OCI-LY3 (cell line): ENCODE results near the gene ZNF618.

Experiments
- EZH2phosphoT487 ChIP-seq: fragments of 200-600 bp; shearing (Covaris generic); IDR thresholded peaks from 2 replicates; pipeline ENCODE4 v1.6.1; 2018; ENCODE audit warnings: antibody characterized with exemption, mixed run types, low read depth
- TF ChIP-seq, protein P1 (sequence below): fragments of 200-600, 300-600 bp; sonication (generic); IDR thresholded peaks from 2 replicates; pipeline ENCODE4 v1.5.1; 2014; ENCODE audit warnings: antibody characterized with exemption, low read length, low read depth

DNA sequence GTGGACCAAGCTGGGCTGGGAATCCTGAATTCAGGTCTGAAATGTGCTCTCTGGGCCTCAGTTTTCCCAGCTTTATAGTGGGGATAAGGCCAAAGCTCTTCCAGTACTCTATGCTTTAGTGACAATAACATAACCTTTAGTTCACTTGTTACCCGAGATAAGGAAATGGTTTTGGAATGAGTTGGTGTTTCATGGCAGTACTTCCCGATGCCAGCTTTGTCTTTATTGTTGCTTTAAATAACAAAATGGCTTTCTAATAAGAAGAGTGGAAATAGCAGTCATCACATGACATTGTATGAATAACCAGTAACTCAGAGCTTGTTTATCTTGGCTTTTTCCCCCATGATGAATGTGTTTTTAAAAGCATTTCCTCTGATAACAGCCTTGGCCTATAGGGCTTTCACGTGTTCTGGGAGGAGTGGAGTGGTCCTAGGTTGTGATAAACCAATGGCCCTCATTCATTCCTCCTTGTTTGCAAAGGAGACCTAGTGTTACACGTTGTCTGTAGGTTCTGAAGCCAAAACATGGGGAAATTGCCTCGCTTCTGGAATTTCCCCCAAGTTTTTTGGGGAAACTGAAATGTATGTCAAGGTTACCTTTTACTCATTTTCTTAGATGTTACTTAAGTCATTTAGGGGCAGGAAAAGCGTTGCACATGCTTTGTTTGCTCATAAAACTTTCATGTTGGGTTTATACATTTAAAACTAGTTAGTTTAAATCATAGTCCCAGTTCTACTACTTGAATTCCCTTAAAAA is 53.7 kb downstream of the ZNF618 start:
- TF ChIP-seq, protein P1, sequence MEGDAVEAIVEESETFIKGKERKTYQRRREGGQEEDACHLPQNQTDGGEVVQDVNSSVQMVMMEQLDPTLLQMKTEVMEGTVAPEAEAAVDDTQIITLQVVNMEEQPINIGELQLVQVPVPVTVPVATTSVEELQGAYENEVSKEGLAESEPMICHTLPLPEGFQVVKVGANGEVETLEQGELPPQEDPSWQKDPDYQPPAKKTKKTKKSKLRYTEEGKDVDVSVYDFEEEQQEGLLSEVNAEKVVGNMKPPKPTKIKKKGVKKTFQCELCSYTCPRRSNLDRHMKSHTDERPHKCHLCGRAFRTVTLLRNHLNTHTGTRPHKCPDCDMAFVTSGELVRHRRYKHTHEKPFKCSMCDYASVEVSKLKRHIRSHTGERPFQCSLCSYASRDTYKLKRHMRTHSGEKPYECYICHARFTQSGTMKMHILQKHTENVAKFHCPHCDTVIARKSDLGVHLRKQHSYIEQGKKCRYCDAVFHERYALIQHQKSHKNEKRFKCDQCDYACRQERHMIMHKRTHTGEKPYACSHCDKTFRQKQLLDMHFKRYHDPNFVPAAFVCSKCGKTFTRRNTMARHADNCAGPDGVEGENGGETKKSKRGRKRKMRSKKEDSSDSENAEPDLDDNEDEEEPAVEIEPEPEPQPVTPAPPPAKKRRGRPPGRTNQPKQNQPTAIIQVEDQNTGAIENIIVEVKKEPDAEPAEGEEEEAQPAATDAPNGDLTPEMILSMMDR: no peak
- no peak for TF ChIP-seq EZH2phosphoT487
